Transverse colon (tissue), 4 donors: ENCODE data around the gene NPAS3. TPM values are rescaled to one million over a fixed set of nuclear protein-coding genes. Genes with fewer than 3 reads are reported as not detected.

Experiments used
- DNase-seq: peaks from one replicate; pipeline ENCODE4 v3.0.0-alpha.2; 2019
- H3K27ac ChIP-seq, 4 donors: fragments of 200-600 bp; sonication (generic); 2 replicates each; pipeline ENCODE4 v1.5.1; 2016 to 2018; ENCODE audit warnings: inconsistent platforms in 4 of 4
- H3K27me3 ChIP-seq: fragments of 200-600 bp; sonication (generic); 2 replicates; pipeline ENCODE4 v1.5.1; 2017; ENCODE audit warnings: inconsistent platforms
- H3K36me3 ChIP-seq, 4 donors: fragments of 200-600 bp; sonication (generic); 2 replicates each; pipeline ENCODE4 v1.5.1; 2017 to 2019; ENCODE audit warnings: inconsistent platforms in 4 of 4
- H3K4me1 ChIP-seq, 4 donors: fragments of 200-600 bp; sonication (generic); 2 replicates each; pipeline ENCODE4 v1.5.1; 2017 to 2020; ENCODE audit warnings: inconsistent platforms in 4 of 4
- H3K4me3 ChIP-seq, 4 donors: fragments of 200-600 bp; sonication (generic); 1 replicate in 1 of 4; 2 replicates in 3 of 4; pipeline versions ENCODE4 v1.5.1 to v1.6.1; 2017 to 2019; ENCODE audit warnings: inconsistent platforms in 4 of 4
- H3K9me3 ChIP-seq, 2 donors: fragments of 200-600 bp; sonication (generic); 2 replicates each; pipeline ENCODE4 v1.5.1; 2017 to 2019; ENCODE audit warnings: inconsistent platforms in 2 of 2
- EP300 ChIP-seq: sonication (generic); formaldehyde crosslinking; IDR thresholded peaks from one replicate; pipeline ENCODE4 v1.6.1; 2017; ENCODE audit warnings: antibody characterized with exemption, low read depth
- POLR2A ChIP-seq: fragments of 450-650 bp; IDR thresholded peaks from one replicate; pipeline ENCODE4 v1.6.1; 2016; ENCODE audit warnings: antibody characterized with exemption, mild to moderate bottlenecking, moderate library complexity
- POLR2AphosphoS5 ChIP-seq, 3 donors: sonication (generic); formaldehyde crosslinking; IDR thresholded peaks; one replicate each; pipeline ENCODE4 v1.6.1; 2016; ENCODE audit warnings: antibody characterized with exemption in 3 of 3
- WGBS, 2 donors: methylation state at CpG; one replicate each; pipeline ENCODE4 v1.1.5; 2018; ENCODE audit warnings: low coverage in 1 of 2; 5-methylcytosine and 5-hydroxymethylcytosine counted together
- in situ Hi-C, 4 donors: fragments of 200-750 bp; cut with MboI; loops; one replicate each; pipeline versions ENCODE4 v1.15.0 to v1.15.1; 2017; ENCODE audit warnings: low sequenced_read_pairs in 3 of 4, low pct_ligation_motif_present in 1 of 4, low pct_unique_long_range_greater_than_20kb in 1 of 4
- intact Hi-C: fragments of 100-400 bp; cut with DNase I; formaldehyde crosslinking; loops from one replicate; pipeline ENCODE4 v1.15.1; 2023; ENCODE audit warnings: low total_unique reads
- total RNA-seq, 4 donors: library from RNA; depleted of rRNA; stranded (reverse); fragments of >200 nt; gene quantifications; one replicate each; pipeline ENCODE4 v1.1.0, GENCODE V29; 2016
- TF ChIP-seq, protein P1 (sequence below), 5 experiments: fragments of 200-600 bp in 3 of 5; fragments of 450-650 bp in 2 of 5; sonication (generic) in 3 of 5; IDR thresholded peaks; 1 replicate in 2 of 5; 2 replicates in 3 of 5; pipeline ENCODE4 v1.5.1; 2016 to 2017; ENCODE audit warnings: antibody characterized with exemption in 5 of 5, inconsistent platforms in 3 of 5, mild to moderate bottlenecking in 2 of 5, moderate library complexity in 1 of 5

NPAS3 gene
- total RNA-seq, 4 donors from 2014 or later: 0.96 to 6.4 (median 1.8) TPM

DNA sequence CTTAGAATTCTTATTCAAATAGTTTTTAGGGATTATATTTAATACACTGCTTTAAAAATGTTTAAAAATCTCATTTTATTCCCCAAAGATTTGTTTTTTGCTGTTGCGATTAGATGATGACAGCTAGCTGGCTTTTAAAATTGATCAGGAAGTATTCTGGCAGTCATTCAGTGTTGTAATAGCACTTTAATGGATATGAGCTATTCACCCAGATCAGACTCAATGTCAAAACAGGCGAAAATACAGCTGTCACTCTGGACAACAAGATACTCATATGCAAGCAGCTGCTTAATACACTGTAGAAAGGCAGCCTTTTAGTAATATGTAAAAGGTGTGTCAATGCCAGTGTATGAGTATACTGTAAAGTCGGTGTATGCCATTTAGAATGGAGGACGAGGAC is 91.7 kb downstream of the NPAS3 start:
- Histone ChIP-seq H3K36me3 (no peaks in the 10 kb centered on the region), H3K27me3 (no peaks in the 10 kb centered on the region), H3K4me3 (no peak overlapping the region), H3K27ac (no peak overlapping the region), H3K9me3 (no peaks in the 10 kb centered on the region), H3K4me1 (peaks cover 0 to 4% (median 0%) of the 10 kb centered on the region in 4 donors)
- in situ Hi-C loops: no loop called here
- 81 to 89% methylated on average over 4 of the region's 4 CpGs for WGBS, 2 donors
- TF ChIP-seq, protein P1, sequence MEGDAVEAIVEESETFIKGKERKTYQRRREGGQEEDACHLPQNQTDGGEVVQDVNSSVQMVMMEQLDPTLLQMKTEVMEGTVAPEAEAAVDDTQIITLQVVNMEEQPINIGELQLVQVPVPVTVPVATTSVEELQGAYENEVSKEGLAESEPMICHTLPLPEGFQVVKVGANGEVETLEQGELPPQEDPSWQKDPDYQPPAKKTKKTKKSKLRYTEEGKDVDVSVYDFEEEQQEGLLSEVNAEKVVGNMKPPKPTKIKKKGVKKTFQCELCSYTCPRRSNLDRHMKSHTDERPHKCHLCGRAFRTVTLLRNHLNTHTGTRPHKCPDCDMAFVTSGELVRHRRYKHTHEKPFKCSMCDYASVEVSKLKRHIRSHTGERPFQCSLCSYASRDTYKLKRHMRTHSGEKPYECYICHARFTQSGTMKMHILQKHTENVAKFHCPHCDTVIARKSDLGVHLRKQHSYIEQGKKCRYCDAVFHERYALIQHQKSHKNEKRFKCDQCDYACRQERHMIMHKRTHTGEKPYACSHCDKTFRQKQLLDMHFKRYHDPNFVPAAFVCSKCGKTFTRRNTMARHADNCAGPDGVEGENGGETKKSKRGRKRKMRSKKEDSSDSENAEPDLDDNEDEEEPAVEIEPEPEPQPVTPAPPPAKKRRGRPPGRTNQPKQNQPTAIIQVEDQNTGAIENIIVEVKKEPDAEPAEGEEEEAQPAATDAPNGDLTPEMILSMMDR (IDR thresholded peaks at IDR 0.05): no peak
- no peak for TF ChIP-seq POLR2A
- TF ChIP-seq POLR2AphosphoS5 (IDR thresholded peaks at IDR 0.05): no peak
- TF ChIP-seq EP300: no peak
- intact Hi-C loops: no loop called here
- DNase-seq: no peak

DNA sequence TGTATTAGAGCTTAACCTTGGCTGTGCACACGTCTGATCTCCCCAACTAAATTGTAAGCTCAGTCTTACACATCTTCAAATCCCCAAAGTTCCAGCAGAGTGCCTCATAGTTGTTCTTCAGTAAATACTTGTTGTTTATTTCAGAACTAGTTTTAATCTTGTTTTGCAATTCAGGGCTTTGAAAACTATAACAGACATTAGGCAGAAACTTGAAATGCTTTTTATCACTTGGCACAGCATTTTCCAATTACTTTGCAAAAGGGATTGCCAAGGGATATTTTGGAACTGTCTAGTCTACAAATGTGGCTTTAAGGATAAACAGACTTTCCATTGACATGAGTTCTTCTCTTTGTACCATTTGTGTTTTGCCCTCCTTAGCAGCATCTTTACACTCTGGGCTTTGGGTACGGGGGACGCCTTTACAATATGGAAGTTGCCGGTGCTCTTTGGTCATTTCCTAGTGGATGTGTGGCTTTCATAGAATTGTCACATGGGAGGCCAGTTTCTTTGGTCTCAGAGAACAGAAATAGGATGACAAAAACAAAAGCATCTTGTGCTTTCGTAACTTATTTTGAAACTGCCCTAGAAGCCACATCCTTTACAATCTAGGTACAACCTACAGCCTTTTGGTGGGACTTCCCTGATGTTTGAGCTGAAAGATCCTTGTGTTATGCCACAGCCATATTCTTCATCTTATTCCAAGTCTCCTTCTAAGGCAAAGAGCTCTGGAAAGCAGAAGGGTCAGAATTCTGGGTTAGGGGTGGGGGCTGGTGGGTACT is 96.9 kb downstream of the NPAS3 start:
- Histone ChIP-seq H3K4me1 (no peaks in the 10 kb centered on the region), H3K27me3 (no peaks in the 10 kb centered on the region), H3K27ac (no peak overlapping the region), H3K36me3 (no peaks in the 10 kb centered on the region), H3K9me3 (no peaks in the 10 kb centered on the region), H3K4me3 (no peak overlapping the region)
- in situ Hi-C loops (no loop called here), intact Hi-C loops (no loop called here)
- TF ChIP-seq, protein P1 (IDR thresholded peaks at IDR 0.05): no peak
- no peak for TF ChIP-seq EP300
- no peak for DNase-seq
- WGBS, 2 donors: 50 to 86% methylated on average over 1 to 5 of the region's 5 CpGs

DNA sequence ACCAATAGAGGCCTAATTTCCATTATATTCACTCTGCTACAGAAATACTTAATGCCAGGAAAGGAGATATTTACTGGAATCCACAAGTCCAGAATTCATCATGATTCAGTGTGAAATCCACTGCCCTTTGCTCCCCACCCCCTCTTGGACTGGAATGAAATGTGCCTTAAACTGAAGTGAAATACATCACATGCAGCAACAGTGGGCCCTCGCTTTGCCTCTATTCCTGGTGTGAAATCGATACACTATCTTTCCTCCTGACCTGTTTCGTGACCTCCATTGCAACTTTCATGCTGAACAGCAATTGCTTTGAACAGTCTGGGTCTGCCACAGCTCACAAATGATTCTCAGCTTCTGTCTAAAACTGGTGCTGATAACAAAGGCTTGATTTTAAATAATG is 100.6 kb downstream of the NPAS3 start:
- Histone ChIP-seq H3K4me1 (no peaks in the 10 kb centered on the region), H3K9me3 (no peaks in the 10 kb centered on the region), H3K4me3 (no peak overlapping the region), H3K27me3 (no peaks in the 10 kb centered on the region), H3K27ac (no peak overlapping the region), H3K36me3 (no peaks in the 10 kb centered on the region)
- WGBS, 2 donors: 79 to 87% methylated on average over 3 of the region's 3 CpGs
- in situ Hi-C loops (no loop called here), intact Hi-C loops (no loop called here)
- no peak for DNase-seq
- TF ChIP-seq EP300: no peak

DNA sequence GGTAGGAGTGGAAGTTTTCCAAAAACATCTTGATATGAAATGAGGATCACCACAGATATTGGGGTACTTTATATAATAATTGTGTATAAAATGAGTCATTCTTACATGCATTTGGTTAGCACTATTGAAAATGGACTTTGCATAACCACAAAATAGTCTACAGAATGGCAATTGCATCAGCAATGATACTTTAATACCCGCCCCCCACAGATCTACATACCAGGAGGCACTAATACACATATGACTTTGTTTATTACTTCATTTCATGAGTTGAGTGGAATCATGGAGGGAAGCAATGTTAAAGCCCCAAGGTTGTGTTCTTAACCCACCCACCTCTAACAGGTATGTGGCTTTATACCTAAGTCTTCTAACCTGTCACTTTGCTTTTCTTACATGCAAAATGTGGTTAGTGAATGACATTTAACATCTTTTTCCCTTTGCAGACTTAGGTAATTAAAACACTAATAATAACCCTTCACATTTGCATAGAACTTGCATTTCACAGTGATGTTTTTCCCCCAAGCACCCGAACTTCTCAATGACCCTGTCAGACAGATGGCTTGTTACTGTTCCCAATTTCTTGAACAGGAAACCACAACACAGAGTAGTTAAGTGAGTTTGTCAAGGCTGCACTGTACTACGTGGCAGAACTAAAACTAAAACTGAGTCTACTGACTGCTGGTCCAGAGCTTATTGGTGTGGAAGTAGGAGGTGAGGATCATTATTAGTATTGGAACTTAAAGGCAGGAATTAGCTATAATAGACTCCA is 101.9 kb downstream of the NPAS3 start:
- in situ Hi-C loops (no loop called here), intact Hi-C loops (no loop called here)
- Histone ChIP-seq H3K27me3 (no peaks in the 10 kb centered on the region), H3K27ac (no peak overlapping the region), H3K36me3 (no peaks in the 10 kb centered on the region), H3K4me1 (no peaks in the 10 kb centered on the region), H3K9me3 (no peaks in the 10 kb centered on the region), H3K4me3 (no peak overlapping the region)
- DNase-seq: no peak
- 66 to 86% methylated on average over 3 of the region's 3 CpGs for WGBS, 2 donors
- TF ChIP-seq POLR2AphosphoS5 (IDR thresholded peaks at IDR 0.05) (no peak), EP300 (no peak), POLR2A (no peak)
- TF ChIP-seq, protein P1 (IDR thresholded peaks at IDR 0.05): no peak
